ENCODE results near the gene TNXB.

Gene TNXB

GRCh38 chr6:32082478-32082877 lies 26.7 kb downstream of the TNXB start:
- Histone ChIP-seq H2BK120ac (ENCODE audit: low read depth, low read length) (no peak overlapping the region), H3K18ac (ENCODE audit: low read length) (no peak overlapping the region), H3K79me2 (ENCODE audit: control insufficient read depth, insufficient read depth, low read length) (no peaks in the 10 kb centered on the region), H3K4me3 (ENCODE audit: low read length) (no peak overlapping the region), H3K79me1 (ENCODE audit: low read length) (no peaks in the 10 kb centered on the region), H4K8ac (ENCODE audit: low read depth, low read length) (no peak overlapping the region), H3K4me2 (ENCODE audit: low read length) (no peak overlapping the region), H3K4me1 (ENCODE audit: control insufficient read depth, low read depth, low read length) (no peaks in the 10 kb centered on the region), H3K56ac (ENCODE audit: low read length) (no peak overlapping the region), H2BK15ac (replicated peaks; ENCODE audit: low read depth) (no peak overlapping the region), H4K5ac (ENCODE audit: low read length) (no peak overlapping the region), H2BK5ac (ENCODE audit: low read length) (no peak overlapping the region), H3K23ac (ENCODE audit: low read length) (no peak overlapping the region), H3K27ac (ENCODE audit: low read depth, low read length) (no peak overlapping the region), H3K36me3 (ENCODE audit: control insufficient read depth, insufficient read depth, low read length) (no peaks in the 10 kb centered on the region), H3K27me3 (ENCODE audit: insufficient read depth, low read length, poor library complexity) (no peaks in the 10 kb centered on the region), H3K4ac (ENCODE audit: low read depth, low read length) (no peak overlapping the region), H2AK5ac (ENCODE audit: low read length) (no peak overlapping the region), H3K9ac (ENCODE audit: low read length) (no peak overlapping the region)
- DNase-seq, result no peak
- WGBS (ENCODE audit: extremely low coverage, insufficient coverage, low lambda C conversion rate), result no CpG with 5 or more reads among the region's 6 CpGs

GRCh38 chr6:32081168-32081990 lies 27.8 kb downstream of the TNXB start:
- H4K8ac ChIP-seq (ENCODE audit: low read depth, low read length), result no peak overlapping the region
- H3K79me1 ChIP-seq (ENCODE audit: low read length), result no peaks in the 10 kb centered on the region
- no peak overlapping the region for H3K4ac ChIP-seq (ENCODE audit: low read depth, low read length)
- WGBS (ENCODE audit: extremely low coverage, insufficient coverage, low lambda C conversion rate), result no CpG with 5 or more reads among the region's 22 CpGs
- no peaks in the 10 kb centered on the region for H3K27me3 ChIP-seq (ENCODE audit: insufficient read depth, low read length, poor library complexity)
- H2BK5ac ChIP-seq (ENCODE audit: low read length), result no peak overlapping the region
- H3K4me3 ChIP-seq (ENCODE audit: low read length), result no peak overlapping the region
- H3K18ac ChIP-seq (ENCODE audit: low read length), result no peak overlapping the region
- no peak overlapping the region for H3K9ac ChIP-seq (ENCODE audit: low read length)
- no peaks in the 10 kb centered on the region for H3K36me3 ChIP-seq (ENCODE audit: control insufficient read depth, insufficient read depth, low read length)
- H3K79me2 ChIP-seq (ENCODE audit: control insufficient read depth, insufficient read depth, low read length), result no peaks in the 10 kb centered on the region
- no peaks in the 10 kb centered on the region for H3K4me1 ChIP-seq (ENCODE audit: control insufficient read depth, low read depth, low read length)
- H3K23ac ChIP-seq (ENCODE audit: low read length), result no peak overlapping the region
- no peak overlapping the region for H3K56ac ChIP-seq (ENCODE audit: low read length)
- DNase-seq, result no peak
- no peak overlapping the region for H4K5ac ChIP-seq (ENCODE audit: low read length)
- no peak overlapping the region for H2BK120ac ChIP-seq (ENCODE audit: low read depth, low read length)
- no peak overlapping the region for H2AK5ac ChIP-seq (ENCODE audit: low read length)
- H2BK15ac ChIP-seq (replicated peaks; ENCODE audit: low read depth), result no peak overlapping the region
- H3K27ac ChIP-seq (ENCODE audit: low read depth, low read length), result no peak overlapping the region
- H3K4me2 ChIP-seq (ENCODE audit: low read length), result no peak overlapping the region

- Histone ChIP-seq H3K4me1 (ENCODE audit: control insufficient read depth, low read depth, low read length) (no peaks in the 10 kb centered on the region), H3K4ac (ENCODE audit: low read depth, low read length) (no peak overlapping the region), H3K23ac (ENCODE audit: low read length) (no peak overlapping the region), H3K79me2 (ENCODE audit: control insufficient read depth, insufficient read depth, low read length) (no peaks in the 10 kb centered on the region), H2BK15ac (replicated peaks; ENCODE audit: low read depth) (no peak overlapping the region), H2BK120ac (ENCODE audit: low read depth, low read length) (no peak overlapping the region), H3K56ac (ENCODE audit: low read length) (no peak overlapping the region), H3K27ac (ENCODE audit: low read depth, low read length) (no peak overlapping the region), H3K9ac (ENCODE audit: low read length) (no peak overlapping the region), H3K4me3 (ENCODE audit: low read length) (no peak overlapping the region), H2BK5ac (ENCODE audit: low read length) (no peak overlapping the region), H3K4me2 (ENCODE audit: low read length) (no peak overlapping the region), H3K27me3 (ENCODE audit: insufficient read depth, low read length, poor library complexity) (no peaks in the 10 kb centered on the region), H4K8ac (ENCODE audit: low read depth, low read length) (no peak overlapping the region), H3K36me3 (ENCODE audit: control insufficient read depth, insufficient read depth, low read length) (no peaks in the 10 kb centered on the region), H3K18ac (ENCODE audit: low read length) (no peak overlapping the region), H4K5ac (ENCODE audit: low read length) (no peak overlapping the region), H2AK5ac (ENCODE audit: low read length) (no peak overlapping the region), H3K79me1 (ENCODE audit: low read length) (no peaks in the 10 kb centered on the region)
- WGBS (ENCODE audit: extremely low coverage, insufficient coverage, low lambda C conversion rate), result no CpG with 5 or more reads among the region's 7 CpGs
- DNase-seq, result no peak
Observed at GRCh38 chr6:32079566-32080290, 29.4 kb downstream of the TNXB start.

GRCh38 chr6:32076321-32076809 lies 32.8 kb downstream of the TNXB start:
- peak; percentile 72 for DNase-seq
- no CpG with 5 or more reads among the region's 12 CpGs for WGBS (ENCODE audit: extremely low coverage, insufficient coverage, low lambda C conversion rate)
- no peak overlapping the region for H3K4me3 ChIP-seq (ENCODE audit: low read length)
- no peaks in the 10 kb centered on the region for H3K27me3 ChIP-seq (ENCODE audit: insufficient read depth, low read length, poor library complexity)
- H3K4me2 ChIP-seq (ENCODE audit: low read length), result no peak overlapping the region
- H3K56ac ChIP-seq (ENCODE audit: low read length), result no peak overlapping the region
- H3K79me2 ChIP-seq (ENCODE audit: control insufficient read depth, insufficient read depth, low read length), result no peaks in the 10 kb centered on the region
- H3K36me3 ChIP-seq (ENCODE audit: control insufficient read depth, insufficient read depth, low read length), result no peaks in the 10 kb centered on the region
- no peak overlapping the region for H2BK15ac ChIP-seq (replicated peaks; ENCODE audit: low read depth)
- no peak overlapping the region for H2AK5ac ChIP-seq (ENCODE audit: low read length)
- no peak overlapping the region for H2BK120ac ChIP-seq (ENCODE audit: low read depth, low read length)
- no peaks in the 10 kb centered on the region for H3K79me1 ChIP-seq (ENCODE audit: low read length)
- no peak overlapping the region for H3K18ac ChIP-seq (ENCODE audit: low read length)
- no peaks in the 10 kb centered on the region for H3K4me1 ChIP-seq (ENCODE audit: control insufficient read depth, low read depth, low read length)
- no peak overlapping the region for H3K27ac ChIP-seq (ENCODE audit: low read depth, low read length)
- H3K9ac ChIP-seq (ENCODE audit: low read length), result no peak overlapping the region
- H3K4ac ChIP-seq (ENCODE audit: low read depth, low read length), result no peak overlapping the region
- H4K5ac ChIP-seq (ENCODE audit: low read length), result no peak overlapping the region
- H3K23ac ChIP-seq (ENCODE audit: low read length), result no peak overlapping the region
- no peak overlapping the region for H4K8ac ChIP-seq (ENCODE audit: low read depth, low read length)
- no peak overlapping the region for H2BK5ac ChIP-seq (ENCODE audit: low read length)

GRCh38 chr6:32075781-32076180 lies 33.4 kb downstream of the TNXB start:
- no peak overlapping the region for H2BK120ac ChIP-seq (ENCODE audit: low read depth, low read length)
- no peak overlapping the region for H3K18ac ChIP-seq (ENCODE audit: low read length)
- DNase-seq, result no peak
- WGBS (ENCODE audit: extremely low coverage, insufficient coverage, low lambda C conversion rate), result no CpG with 5 or more reads among the region's 3 CpGs
- no peak overlapping the region for H3K23ac ChIP-seq (ENCODE audit: low read length)
- no peak overlapping the region for H4K5ac ChIP-seq (ENCODE audit: low read length)
- H3K27ac ChIP-seq (ENCODE audit: low read depth, low read length), result no peak overlapping the region
- H3K4me2 ChIP-seq (ENCODE audit: low read length), result no peak overlapping the region
- H3K36me3 ChIP-seq (ENCODE audit: control insufficient read depth, insufficient read depth, low read length), result no peaks in the 10 kb centered on the region
- H4K8ac ChIP-seq (ENCODE audit: low read depth, low read length), result no peak overlapping the region
- no peak overlapping the region for H2AK5ac ChIP-seq (ENCODE audit: low read length)
- H3K9ac ChIP-seq (ENCODE audit: low read length), result no peak overlapping the region
- no peaks in the 10 kb centered on the region for H3K79me1 ChIP-seq (ENCODE audit: low read length)
- H3K79me2 ChIP-seq (ENCODE audit: control insufficient read depth, insufficient read depth, low read length), result no peaks in the 10 kb centered on the region
- no peaks in the 10 kb centered on the region for H3K27me3 ChIP-seq (ENCODE audit: insufficient read depth, low read length, poor library complexity)
- H2BK15ac ChIP-seq (replicated peaks; ENCODE audit: low read depth), result no peak overlapping the region
- H3K56ac ChIP-seq (ENCODE audit: low read length), result no peak overlapping the region
- H3K4me3 ChIP-seq (ENCODE audit: low read length), result no peak overlapping the region
- H3K4me1 ChIP-seq (ENCODE audit: control insufficient read depth, low read depth, low read length), result no peaks in the 10 kb centered on the region
- no peak overlapping the region for H3K4ac ChIP-seq (ENCODE audit: low read depth, low read length)
- H2BK5ac ChIP-seq (ENCODE audit: low read length), result no peak overlapping the region
